ENCODE measurements around the gene ZNF598.

DNA sequence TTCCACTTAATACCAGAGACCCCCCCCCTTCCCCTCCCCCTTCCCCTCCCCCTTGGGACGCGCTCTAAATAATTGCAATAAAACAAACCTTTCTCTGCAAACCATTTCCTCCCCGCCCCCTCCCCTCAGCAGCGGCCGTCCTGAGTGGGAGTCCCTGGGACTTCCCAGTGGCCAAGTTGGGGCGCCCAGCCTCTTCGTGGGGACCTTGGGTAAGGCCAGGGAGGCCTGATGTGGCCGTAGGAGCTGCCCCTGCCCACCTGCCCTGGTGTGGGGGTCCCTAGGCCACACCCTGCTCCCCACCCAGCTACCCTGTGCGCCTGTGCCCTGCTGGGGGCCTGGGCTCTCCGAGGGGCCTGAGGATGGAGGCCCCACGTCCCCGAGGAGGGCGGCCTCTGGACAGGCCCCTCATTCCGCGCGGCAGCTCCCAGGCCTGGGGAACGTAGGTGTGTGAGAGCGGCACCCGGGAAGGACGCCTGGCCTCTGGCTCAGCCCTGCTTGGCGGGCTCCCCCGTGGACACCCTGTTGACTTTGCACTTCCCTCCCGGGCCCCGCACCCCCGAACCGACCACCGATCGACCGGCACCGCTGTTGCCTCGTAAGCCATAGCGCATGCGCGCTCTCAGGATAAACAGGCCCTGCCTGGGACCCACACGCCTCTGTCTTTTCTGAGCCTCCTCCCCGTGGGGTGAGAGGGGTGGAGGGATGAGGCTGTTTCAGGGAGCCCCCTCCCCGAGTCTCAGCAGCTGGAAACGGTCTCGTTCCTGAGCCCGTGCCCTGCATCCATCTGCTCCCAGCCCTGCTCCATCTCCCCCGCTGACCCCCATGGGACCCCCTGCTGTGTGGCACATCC lies 29.0 kb upstream of the ZNF598 start:
- TF ChIP-seq, protein P1, sequence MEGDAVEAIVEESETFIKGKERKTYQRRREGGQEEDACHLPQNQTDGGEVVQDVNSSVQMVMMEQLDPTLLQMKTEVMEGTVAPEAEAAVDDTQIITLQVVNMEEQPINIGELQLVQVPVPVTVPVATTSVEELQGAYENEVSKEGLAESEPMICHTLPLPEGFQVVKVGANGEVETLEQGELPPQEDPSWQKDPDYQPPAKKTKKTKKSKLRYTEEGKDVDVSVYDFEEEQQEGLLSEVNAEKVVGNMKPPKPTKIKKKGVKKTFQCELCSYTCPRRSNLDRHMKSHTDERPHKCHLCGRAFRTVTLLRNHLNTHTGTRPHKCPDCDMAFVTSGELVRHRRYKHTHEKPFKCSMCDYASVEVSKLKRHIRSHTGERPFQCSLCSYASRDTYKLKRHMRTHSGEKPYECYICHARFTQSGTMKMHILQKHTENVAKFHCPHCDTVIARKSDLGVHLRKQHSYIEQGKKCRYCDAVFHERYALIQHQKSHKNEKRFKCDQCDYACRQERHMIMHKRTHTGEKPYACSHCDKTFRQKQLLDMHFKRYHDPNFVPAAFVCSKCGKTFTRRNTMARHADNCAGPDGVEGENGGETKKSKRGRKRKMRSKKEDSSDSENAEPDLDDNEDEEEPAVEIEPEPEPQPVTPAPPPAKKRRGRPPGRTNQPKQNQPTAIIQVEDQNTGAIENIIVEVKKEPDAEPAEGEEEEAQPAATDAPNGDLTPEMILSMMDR (IDR thresholded peaks at IDR 0.05): no peak
- no peak for TF ChIP-seq POLR2A (IDR thresholded peaks at IDR 0.05)
